ENCODE data around the gene CRIP2.

DNA sequence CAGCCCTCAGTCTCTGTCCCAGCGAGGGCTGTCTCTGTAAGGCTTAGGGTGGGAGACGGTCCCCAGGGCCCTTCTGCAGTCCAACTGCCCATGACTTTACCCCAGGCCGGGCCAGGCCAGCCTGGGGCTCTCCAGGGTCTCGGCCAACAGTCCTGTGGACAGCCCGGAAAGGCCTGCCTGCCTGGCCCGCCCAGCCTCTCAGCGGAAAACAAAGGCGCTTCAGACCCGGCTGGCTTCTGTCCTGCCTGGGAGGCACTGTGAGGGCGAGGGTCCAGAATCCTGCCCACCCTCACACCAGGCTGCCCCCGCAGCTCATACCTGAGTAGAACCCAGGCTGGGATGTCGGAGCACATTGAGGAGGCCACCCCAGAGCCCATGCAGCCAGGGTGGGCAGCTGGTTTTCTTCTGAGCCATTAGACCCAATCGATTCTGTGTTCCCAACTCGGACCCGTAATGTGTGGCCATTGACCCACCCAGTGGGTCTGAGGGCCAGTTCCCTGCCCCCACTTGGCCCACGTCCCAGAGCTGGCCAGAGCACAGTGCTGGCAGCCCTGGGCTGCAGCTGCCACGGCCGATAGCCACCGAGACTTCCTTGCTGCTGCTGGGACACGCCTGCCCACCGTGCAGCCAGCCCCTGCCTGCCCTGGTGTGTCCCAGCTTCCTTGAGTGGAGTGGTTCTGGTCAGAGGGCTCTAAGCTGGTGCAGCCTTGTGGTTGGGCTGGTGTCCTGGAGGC, 1.6 kb downstream of the CRIP2 start:
- TF ChIP-seq, protein P1, sequence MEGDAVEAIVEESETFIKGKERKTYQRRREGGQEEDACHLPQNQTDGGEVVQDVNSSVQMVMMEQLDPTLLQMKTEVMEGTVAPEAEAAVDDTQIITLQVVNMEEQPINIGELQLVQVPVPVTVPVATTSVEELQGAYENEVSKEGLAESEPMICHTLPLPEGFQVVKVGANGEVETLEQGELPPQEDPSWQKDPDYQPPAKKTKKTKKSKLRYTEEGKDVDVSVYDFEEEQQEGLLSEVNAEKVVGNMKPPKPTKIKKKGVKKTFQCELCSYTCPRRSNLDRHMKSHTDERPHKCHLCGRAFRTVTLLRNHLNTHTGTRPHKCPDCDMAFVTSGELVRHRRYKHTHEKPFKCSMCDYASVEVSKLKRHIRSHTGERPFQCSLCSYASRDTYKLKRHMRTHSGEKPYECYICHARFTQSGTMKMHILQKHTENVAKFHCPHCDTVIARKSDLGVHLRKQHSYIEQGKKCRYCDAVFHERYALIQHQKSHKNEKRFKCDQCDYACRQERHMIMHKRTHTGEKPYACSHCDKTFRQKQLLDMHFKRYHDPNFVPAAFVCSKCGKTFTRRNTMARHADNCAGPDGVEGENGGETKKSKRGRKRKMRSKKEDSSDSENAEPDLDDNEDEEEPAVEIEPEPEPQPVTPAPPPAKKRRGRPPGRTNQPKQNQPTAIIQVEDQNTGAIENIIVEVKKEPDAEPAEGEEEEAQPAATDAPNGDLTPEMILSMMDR (conservative IDR thresholded peaks at IDR 0.05; ENCODE audit: low read depth, low read length) = no peak
- TF ChIP-seq BHLHE40 (IDR thresholded peaks at IDR 0.05; ENCODE audit: low read depth, low read length) (no peak), FOS (IDR thresholded peaks at IDR 0.05; ENCODE audit: low read depth, low read length) (no peak), POLR2A (IDR thresholded peaks at IDR 0.05; ENCODE audit: low read depth, low read length) (peak; percentile 7; the same call in 1 of the 2 replicates), RCOR1 (IDR thresholded peaks at IDR 0.05; ENCODE audit: insufficient replicate concordance, low read length) (no peak), CEBPB (IDR thresholded peaks at IDR 0.05; ENCODE audit: low read depth, low read length) (no peak), SMC3 (IDR thresholded peaks at IDR 0.05; ENCODE audit: low read depth, low read length) (no peak), RFX5 (IDR thresholded peaks at IDR 0.05; ENCODE audit: low read depth, low read length) (no peak), MXI1 (IDR thresholded peaks at IDR 0.05; ENCODE audit: borderline replicate concordance, low read depth, low read length) (no peak), CHD1 (IDR thresholded peaks at IDR 0.05; ENCODE audit: low read depth, low read length) (no peak)
